Measurements from ENCODE around the gene KIF17.

KIF17 gene

GRCh38 chr1:20693623-20694022 is 24.2 kb downstream of the KIF17 start:
- DNase-seq (ENCODE audit: low spot score): no peak
- in situ Hi-C loops (cut with MboI; ENCODE audit: low sequenced_read_pairs, unreplicated experiment): loop anchor here (10.0 kb wide), 1 partner anchor 501 kb away; no protein-coding TSS in a partner anchor
- no peak for TF ChIP-seq CTCF (IDR thresholded peaks at IDR 0.05; ENCODE audit: borderline replicate concordance, control extremely low read depth, extremely low read depth, insufficient read depth, missing control alignments)

GRCh38 chr1:20691872-20692271 is 25.9 kb downstream of the KIF17 start:
- TF ChIP-seq CTCF (IDR thresholded peaks at IDR 0.05; ENCODE audit: borderline replicate concordance, control extremely low read depth, extremely low read depth, insufficient read depth, missing control alignments): no peak
- in situ Hi-C loops (cut with MboI; ENCODE audit: low sequenced_read_pairs, unreplicated experiment): loop anchor here (10.0 kb wide), 1 partner anchor 503 kb away; no protein-coding TSS in a partner anchor
- DNase-seq (ENCODE audit: low spot score): no peak

- TF ChIP-seq CTCF (IDR thresholded peaks at IDR 0.05; ENCODE audit: borderline replicate concordance, control extremely low read depth, extremely low read depth, insufficient read depth, missing control alignments): no peak
- DNase-seq (ENCODE audit: low spot score): no peak
- in situ Hi-C loops (cut with MboI; ENCODE audit: low sequenced_read_pairs, unreplicated experiment): loop anchor here (10.0 kb wide), 1 partner anchor 505 kb away; no protein-coding TSS in a partner anchor
Measured at GRCh38 chr1:20689645-20690056, 28.2 kb downstream of the KIF17 start.

GRCh38 chr1:20686883-20687725 is 30.7 kb downstream of the KIF17 start:
- TF ChIP-seq CTCF (IDR thresholded peaks at IDR 0.05; ENCODE audit: borderline replicate concordance, control extremely low read depth, extremely low read depth, insufficient read depth, missing control alignments): no peak
- in situ Hi-C loops (cut with MboI; ENCODE audit: low sequenced_read_pairs, unreplicated experiment): no loop called here
- no peak for DNase-seq (ENCODE audit: low spot score)

- DNase-seq (ENCODE audit: low spot score): no peak
- in situ Hi-C loops (cut with MboI; ENCODE audit: low sequenced_read_pairs, unreplicated experiment): no loop called here
- TF ChIP-seq CTCF (IDR thresholded peaks at IDR 0.05; ENCODE audit: borderline replicate concordance, control extremely low read depth, extremely low read depth, insufficient read depth, missing control alignments): no peak
Measured at GRCh38 chr1:20685741-20686140, 32.1 kb downstream of the KIF17 start.

GRCh38 chr1:20685099-20685662 is 32.6 kb downstream of the KIF17 start:
- no peak for TF ChIP-seq CTCF (IDR thresholded peaks at IDR 0.05; ENCODE audit: borderline replicate concordance, control extremely low read depth, extremely low read depth, insufficient read depth, missing control alignments)
- DNase-seq (ENCODE audit: low spot score): no peak
- in situ Hi-C loops (cut with MboI; ENCODE audit: low sequenced_read_pairs, unreplicated experiment): no loop called here

Measured in GM13976 (cell line).